ENCODE data around the gene RILPL1.
A peak's percentile ranks its signal among the peaks of the same experiment; 100 is the strongest.

RILPL1 gene

GRCh38 chr12:123450636-123451035, 82.9 kb downstream of the RILPL1 start:
- intact Hi-C loops (cut with micrococcal nuclease) = no loop called here
- peaks cover 5% of the 10 kb centered on the region for H3K36me3 Mint-ChIP-seq (ENCODE audit: low read depth)
- H3K27ac Mint-ChIP-seq = peak overlapping the region; percentile 98
- no peaks in the 10 kb centered on the region for H3K27me3 Mint-ChIP-seq
- no peak overlapping the region for H3K4me3 Mint-ChIP-seq
- peaks cover 26% of the 10 kb centered on the region for H3K4me1 Mint-ChIP-seq (ENCODE audit: low read depth)
- H3K9me3 Mint-ChIP-seq = no peaks in the 10 kb centered on the region

- Mint-ChIP-seq H3K27me3 (no peaks in the 10 kb centered on the region), H3K9me3 (no peaks in the 10 kb centered on the region), H3K27ac (peak overlapping the region; percentile 98), H3K4me3 (no peak overlapping the region), H3K36me3 (ENCODE audit: low read depth) (peaks cover 5% of the 10 kb centered on the region), H3K4me1 (ENCODE audit: low read depth) (peaks cover 32% of the 10 kb centered on the region)
- intact Hi-C loops (cut with micrococcal nuclease) = no loop called here
Measured at GRCh38 chr12:123449856-123450255, 83.7 kb downstream of the RILPL1 start.

GRCh38 chr12:123449249-123449733, 84.2 kb downstream of the RILPL1 start:
- intact Hi-C loops (cut with micrococcal nuclease) = no loop called here

GRCh38 chr12:123446333-123446713, 87.2 kb downstream of the RILPL1 start:
- H3K27ac Mint-ChIP-seq = peak overlapping the region; percentile 79

More at GRCh38 chr12:123449249-123449733, 84.2 kb downstream of the RILPL1 start:
- Mint-ChIP-seq H3K27me3 (no peaks in the 10 kb centered on the region), H3K27ac (peak overlapping the region; percentile 98), H3K4me1 (ENCODE audit: low read depth) (peaks cover 36% of the 10 kb centered on the region), H3K9me3 (no peaks in the 10 kb centered on the region), H3K4me3 (no peak overlapping the region), H3K36me3 (ENCODE audit: low read depth) (peaks cover 5% of the 10 kb centered on the region)

GRCh38 chr12:123445388-123446332, 87.9 kb downstream of the RILPL1 start:
- peak overlapping the region; percentile 2 for H3K4me3 Mint-ChIP-seq
- H3K4me1 Mint-ChIP-seq (ENCODE audit: low read depth) = peaks cover 57% of the 10 kb centered on the region
- intact Hi-C loops (cut with micrococcal nuclease) = no loop called here
- H3K27me3 Mint-ChIP-seq = no peaks in the 10 kb centered on the region
- peak overlapping the region; percentile 79 for H3K27ac Mint-ChIP-seq
- peaks cover 5% of the 10 kb centered on the region for H3K36me3 Mint-ChIP-seq (ENCODE audit: low read depth)
- no peaks in the 10 kb centered on the region for H3K9me3 Mint-ChIP-seq

More at GRCh38 chr12:123446333-123446713, 87.2 kb downstream of the RILPL1 start:
- H3K4me1 Mint-ChIP-seq (ENCODE audit: low read depth) = peaks cover 57% of the 10 kb centered on the region
- intact Hi-C loops (cut with micrococcal nuclease) = no loop called here
- peaks cover 5% of the 10 kb centered on the region for H3K36me3 Mint-ChIP-seq (ENCODE audit: low read depth)
- H3K9me3 Mint-ChIP-seq = no peaks in the 10 kb centered on the region
- no peak overlapping the region for H3K4me3 Mint-ChIP-seq
- H3K27me3 Mint-ChIP-seq = no peaks in the 10 kb centered on the region

GRCh38 chr12:123444092-123445026, 89.2 kb downstream of the RILPL1 start:
- Mint-ChIP-seq H3K4me1 (ENCODE audit: low read depth) (peaks cover 52% of the 10 kb centered on the region), H3K9me3 (no peaks in the 10 kb centered on the region), H3K27ac (no peak overlapping the region), H3K27me3 (no peaks in the 10 kb centered on the region), H3K36me3 (ENCODE audit: low read depth) (peaks cover 5% of the 10 kb centered on the region), H3K4me3 (no peak overlapping the region)
- intact Hi-C loops (cut with micrococcal nuclease) = no loop called here

- no peak overlapping the region for H3K4me3 Mint-ChIP-seq
- H3K27ac Mint-ChIP-seq = no peak overlapping the region
- intact Hi-C loops (cut with micrococcal nuclease) = no loop called here
Measured at GRCh38 chr12:123442774-123443173, 90.7 kb downstream of the RILPL1 start.

GRCh38 chr12:123441523-123442164, 91.9 kb downstream of the RILPL1 start:
- H3K27ac Mint-ChIP-seq = peak overlapping the region; percentile 33
- no peaks in the 10 kb centered on the region for H3K9me3 Mint-ChIP-seq
- H3K4me1 Mint-ChIP-seq (ENCODE audit: low read depth) = peaks cover 46% of the 10 kb centered on the region
- no peaks in the 10 kb centered on the region for H3K36me3 Mint-ChIP-seq (ENCODE audit: low read depth)
- H3K27me3 Mint-ChIP-seq = no peaks in the 10 kb centered on the region
- no peak overlapping the region for H3K4me3 Mint-ChIP-seq
- intact Hi-C loops (cut with micrococcal nuclease) = no loop called here

More at GRCh38 chr12:123442774-123443173, 90.7 kb downstream of the RILPL1 start:
- peaks cover 39% of the 10 kb centered on the region for H3K4me1 Mint-ChIP-seq (ENCODE audit: low read depth)
- no peaks in the 10 kb centered on the region for H3K36me3 Mint-ChIP-seq (ENCODE audit: low read depth)
- H3K27me3 Mint-ChIP-seq = no peaks in the 10 kb centered on the region
- no peaks in the 10 kb centered on the region for H3K9me3 Mint-ChIP-seq

GRCh38 chr12:123436017-123436964, 97.2 kb downstream of the RILPL1 start, which contains the start of gene RILPL2:
Gene RILPL2, minus strand, starts transcription at chr12:123436684. Its CDS starts 264 bp downstream, at chr12:123436420.
- peak within 1 kb of the TSS; percentile 89 for H3K4me3 Mint-ChIP-seq
- H3K4me1 Mint-ChIP-seq (ENCODE audit: low read depth) = peaks cover 52% of the 10 kb centered on the region
- H3K9me3 Mint-ChIP-seq = no peaks in the 10 kb centered on the region
- H3K27ac Mint-ChIP-seq = peak within 1 kb of the TSS; percentile 92
- H3K27me3 Mint-ChIP-seq = no peaks in the 10 kb centered on the region
- intact Hi-C loops (cut with micrococcal nuclease) = loop anchor here (1.0 to 10.0 kb wide), 3 partner anchors 12 to 146 kb away; partner anchors contain the start of genes SBNO1 and TMED2
- H3K36me3 Mint-ChIP-seq (ENCODE audit: low read depth) = peaks cover 12% of the 10 kb centered on the region

- peak overlapping the region; percentile 92 for H3K27ac Mint-ChIP-seq
- intact Hi-C loops (cut with micrococcal nuclease) = loop anchor here (1.0 to 10.0 kb wide), 3 partner anchors 13 to 147 kb away; partner anchors contain the start of genes SBNO1 and TMED2
- H3K4me1 Mint-ChIP-seq (ENCODE audit: low read depth) = peaks cover 56% of the 10 kb centered on the region
- no peaks in the 10 kb centered on the region for H3K9me3 Mint-ChIP-seq
- peak overlapping the region; percentile 89 for H3K4me3 Mint-ChIP-seq
- no peaks in the 10 kb centered on the region for H3K27me3 Mint-ChIP-seq
- H3K36me3 Mint-ChIP-seq (ENCODE audit: low read depth) = peaks cover 18% of the 10 kb centered on the region
Measured at GRCh38 chr12:123435636-123436016, 97.9 kb downstream of the RILPL1 start.

GRCh38 chr12:123433615-123434014, 99.9 kb downstream of the RILPL1 start:
- Mint-ChIP-seq H3K4me3 (peak overlapping the region; percentile 72), H3K36me3 (ENCODE audit: low read depth) (peaks cover 36% of the 10 kb centered on the region)
- intact Hi-C loops (cut with micrococcal nuclease) = loop anchor here (10.0 kb wide), 1 partner anchor 69 kb away; the partner anchor contains the start of gene SBNO1

More at GRCh38 chr12:123433615-123434014, 99.9 kb downstream of the RILPL1 start:
- no peaks in the 10 kb centered on the region for H3K27me3 Mint-ChIP-seq
- H3K4me1 Mint-ChIP-seq (ENCODE audit: low read depth) = peaks cover 56% of the 10 kb centered on the region
- peak overlapping the region; percentile 92 for H3K27ac Mint-ChIP-seq
- no peaks in the 10 kb centered on the region for H3K9me3 Mint-ChIP-seq

All from dendritic cell treated with granulocyte-macrophage colony-stimulating factor and Interleukin-4, amounts not matched to agents 40 ng/mL and 50 ng/mL, for 4 days (primary cell).